ENCODE data around the gene ELK4. TPM values are rescaled to one million over a fixed set of nuclear protein-coding genes. Genes with fewer than 3 reads are reported as not detected.

Gene ELK4
- total and polyA plus RNA-seq, 2 of the 4 experiments (the other 2 are of a cell fraction) = 4.6 to 11.3 TPM

DNA sequence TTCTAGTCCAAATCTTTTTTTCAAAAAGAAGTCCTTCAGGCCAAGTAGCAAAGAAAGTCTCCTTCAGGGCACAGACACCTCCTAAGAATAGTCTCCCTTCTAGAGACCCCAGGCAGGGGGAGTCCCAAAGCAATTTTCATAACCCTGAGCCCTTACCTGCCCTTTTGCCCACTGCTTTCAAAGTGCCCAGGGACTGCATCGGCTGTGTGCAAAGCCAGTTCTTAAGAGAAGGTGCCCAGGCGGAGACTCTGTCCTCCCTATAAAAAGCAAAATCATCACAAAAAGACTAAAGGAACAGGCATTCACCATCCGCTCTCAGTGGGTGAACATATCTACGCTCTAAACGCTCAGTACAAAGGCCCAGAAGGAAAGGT lies 32.2 kb downstream of the ELK4 start:
- H3K27ac ChIP-seq (ENCODE audit: insufficient read depth, low read length) = peak overlapping the region; percentile 53; the same call in 1 of the 2 replicates

More for the DNA sequence above, 32.2 kb downstream of the ELK4 start:
- peak overlapping the region; percentile 42; the same call in 1 of the 2 replicates for H3K23ac ChIP-seq (ENCODE audit: low read depth, low read length)
- 20% methylated on average over 1 of the region's 5 CpGs; no CpG with 5 or more reads in 1 of the 2 experiments for WGBS, 2 experiments (ENCODE audit: extremely low coverage in 2 of 2, insufficient read length in 1 of 2)
- in situ Hi-C loops (cut with MboI; ENCODE audit: low sequenced_read_pairs) (no loop called here), intact Hi-C loops (cut with micrococcal nuclease) (loop anchor here (2.0 to 10.0 kb wide), 2 partner anchors 53 to 375 kb away; no protein-coding TSS in a partner anchor), dilution Hi-C loops (cut with HindIII; ENCODE audit: low sequenced_read_pairs, unreplicated experiment) (no loop called here)
- peak overlapping the region; percentile 40 for H2BK20ac ChIP-seq (ENCODE audit: low read depth, low read length)
- peaks cover 33% of the 10 kb centered on the region for H3K9me1 ChIP-seq (ENCODE audit: insufficient read depth, low read length)
- peak overlapping the region; percentile 62 for H2AK5ac ChIP-seq (ENCODE audit: low read depth, low read length)
- peak overlapping the region; percentile 50 for H3K14ac ChIP-seq (replicated peaks; ENCODE audit: low read depth, low read length)
- TF ChIP-seq CEBPB (IDR thresholded peaks at IDR 0.05; ENCODE audit: low read depth, low read length) (no peak), CHD1 (IDR thresholded peaks at IDR 0.05; ENCODE audit: low read depth, low read length) (0 out of 2 replicates have a peak, but pooled peaks have one; percentile 45)
- H2AK9ac ChIP-seq (replicated peaks; ENCODE audit: low read depth, low read length, poor library complexity) = peak overlapping the region; percentile 20
- peak overlapping the region; percentile 3 to 88; a peak in 2 of 4 replicates for H4K8ac ChIP-seq (ENCODE audit: low read depth in 2 of 2, low read length in 2 of 2)
- no peak overlapping the region for H4K5ac ChIP-seq (ENCODE audit: low read depth, low read length)
- peak overlapping the region; percentile 76 for H3K4ac ChIP-seq (ENCODE audit: low read depth, low read length)
- H3K79me1 ChIP-seq (ENCODE audit: low read depth in 1 of 2, low read length in 2 of 2) = peaks cover 0 to 36% of the 10 kb centered on the region in 2 experiments; a peak in 2 of 4 replicates
- no peaks in the 10 kb centered on the region for H3K9me3 ChIP-seq (ENCODE audit: control insufficient read depth, insufficient read depth, low read length)
- peak overlapping the region; percentile 65 for H2BK120ac ChIP-seq (ENCODE audit: low read depth, low read length)
- no peak overlapping the region for H2AFZ ChIP-seq (replicated peaks; ENCODE audit: low read length, poor library complexity)
- CTCF ChIA-PET = no interaction called here
- H3K27me3 ChIP-seq (ENCODE audit: control insufficient read depth, insufficient read depth, low read length) = no peaks in the 10 kb centered on the region
- no TSS peak for BruUV-seq (replicated peaks)
- H3K4me2 ChIP-seq (ENCODE audit: low read depth, low read length) = peak overlapping the region; percentile 20
- peak overlapping the region; percentile 7 for H2BK5ac ChIP-seq (ENCODE audit: low read depth, low read length, poor library complexity, severe bottlenecking)
- peak overlapping the region; percentile 80 for H4K91ac ChIP-seq (ENCODE audit: insufficient read depth, low read depth, low read length)
- DNase-seq (no peak), ATAC-seq (ENCODE audit: low read depth) (peak; percentile 16; the same call in 1 of the 2 replicates)
- H3K4me3 ChIP-seq (ENCODE audit: insufficient read depth, low read depth, low read length) = no peak overlapping the region
- H4K20me1 ChIP-seq (ENCODE audit: insufficient read depth, low read length) = 0 out of 2 replicates have a peak, but pooled peaks cover 2% of the 10 kb centered on the region
- 0 out of 2 replicates have a peak overlapping the region, but pooled peaks have one; percentile 22 for H3K18ac ChIP-seq (ENCODE audit: low read depth, low read length)
- peaks cover 2% of the 10 kb centered on the region for H3K36me3 ChIP-seq (ENCODE audit: control insufficient read depth, insufficient read depth, low read length)
- H3K4me1 ChIP-seq (ENCODE audit: control insufficient read depth, insufficient read depth, low read length) = peaks cover 18% of the 10 kb centered on the region
- peak overlapping the region; percentile 2; the same call in 1 of the 3 replicates for H2BK15ac ChIP-seq (ENCODE audit: low read depth, low read length)
- POLR2A ChIA-PET (ENCODE audit: unreplicated experiment) = no interaction called here
- H3K56ac ChIP-seq (ENCODE audit: extremely low read depth, insufficient read depth, low read length) = no peak overlapping the region; the same call in 1 of the 2 replicates
- peak overlapping the region; percentile 3; the same call in 1 of the 2 replicates for H3K9ac ChIP-seq (ENCODE audit: low read depth, low read length)
